HG02870 (cell line): Measurements from ENCODE around the gene TTYH3.
"Not testable (repeated sequence)": the region's sequence is repeated elsewhere in the genome, so short reads cannot be mapped to it uniquely, and the experiment has no call there.

Experiments
- ATAC-seq: cut with Tn5 transposase; IDR thresholded peaks from one replicate; pipeline ENCODE4 v1.9.1; 2021; ENCODE audit warnings: mild to moderate bottlenecking, moderate library complexity; ENCODE audit not compliant: unreplicated experiment

TTYH3 gene

GRCh38 chr7:2602406-2603043 lies 29.3 kb upstream of the TTYH3 start:
- no peak for ATAC-seq

GRCh38 chr7:2603044-2603965 lies 28.5 kb upstream of the TTYH3 start:
- no peak for ATAC-seq

GRCh38 chr7:2604608-2605174 lies 27.1 kb upstream of the TTYH3 start:
- no peak for ATAC-seq

GRCh38 chr7:2605608-2606538 lies 25.9 kb upstream of the TTYH3 start:
- ATAC-seq = no peak

- ATAC-seq = no peak
These were observed 25.2 kb upstream of the TTYH3 start for GRCh38 chr7:2606539-2606936.

- no peak for ATAC-seq
These were observed 24.5 kb upstream of the TTYH3 start for GRCh38 chr7:2607122-2607922.

- ATAC-seq = no peak
These were observed 23.6 kb upstream of the TTYH3 start for GRCh38 chr7:2607923-2608904.

- no peak for ATAC-seq
These were observed 22.8 kb upstream of the TTYH3 start for GRCh38 chr7:2608921-2609411.

GRCh38 chr7:2609646-2610045 lies 22.1 kb upstream of the TTYH3 start:
- not testable (repeated sequence) for ATAC-seq

- ATAC-seq = no peak
These were observed 21.3 kb upstream of the TTYH3 start for GRCh38 chr7:2610466-2610865.

- no peak for ATAC-seq
These were observed 20.9 kb upstream of the TTYH3 start for GRCh38 chr7:2610898-2611297.

GRCh38 chr7:2611401-2611800 lies 20.4 kb upstream of the TTYH3 start:
- no peak for ATAC-seq

- ATAC-seq = no peak
These were observed 19.9 kb upstream of the TTYH3 start for GRCh38 chr7:2611922-2612321.

- ATAC-seq = no peak
These were observed 19.2 kb upstream of the TTYH3 start for GRCh38 chr7:2612445-2613097.

- ATAC-seq = no peak
These were observed 18.5 kb upstream of the TTYH3 start for GRCh38 chr7:2613098-2613930.

GRCh38 chr7:2613931-2614600 lies 17.7 kb upstream of the TTYH3 start:
- ATAC-seq = no peak
